GM19043 (cell line): ENCODE measurements around the gene SELENOO.
A peak's percentile ranks its signal among the peaks of the same experiment; 100 is the strongest.

Source experiments
- ATAC-seq: cut with Tn5 transposase; IDR thresholded peaks from one replicate; pipeline ENCODE4 v1.9.1; 2021; ENCODE audit warnings: low read depth; ENCODE audit not compliant: unreplicated experiment

SELENOO gene

DNA sequence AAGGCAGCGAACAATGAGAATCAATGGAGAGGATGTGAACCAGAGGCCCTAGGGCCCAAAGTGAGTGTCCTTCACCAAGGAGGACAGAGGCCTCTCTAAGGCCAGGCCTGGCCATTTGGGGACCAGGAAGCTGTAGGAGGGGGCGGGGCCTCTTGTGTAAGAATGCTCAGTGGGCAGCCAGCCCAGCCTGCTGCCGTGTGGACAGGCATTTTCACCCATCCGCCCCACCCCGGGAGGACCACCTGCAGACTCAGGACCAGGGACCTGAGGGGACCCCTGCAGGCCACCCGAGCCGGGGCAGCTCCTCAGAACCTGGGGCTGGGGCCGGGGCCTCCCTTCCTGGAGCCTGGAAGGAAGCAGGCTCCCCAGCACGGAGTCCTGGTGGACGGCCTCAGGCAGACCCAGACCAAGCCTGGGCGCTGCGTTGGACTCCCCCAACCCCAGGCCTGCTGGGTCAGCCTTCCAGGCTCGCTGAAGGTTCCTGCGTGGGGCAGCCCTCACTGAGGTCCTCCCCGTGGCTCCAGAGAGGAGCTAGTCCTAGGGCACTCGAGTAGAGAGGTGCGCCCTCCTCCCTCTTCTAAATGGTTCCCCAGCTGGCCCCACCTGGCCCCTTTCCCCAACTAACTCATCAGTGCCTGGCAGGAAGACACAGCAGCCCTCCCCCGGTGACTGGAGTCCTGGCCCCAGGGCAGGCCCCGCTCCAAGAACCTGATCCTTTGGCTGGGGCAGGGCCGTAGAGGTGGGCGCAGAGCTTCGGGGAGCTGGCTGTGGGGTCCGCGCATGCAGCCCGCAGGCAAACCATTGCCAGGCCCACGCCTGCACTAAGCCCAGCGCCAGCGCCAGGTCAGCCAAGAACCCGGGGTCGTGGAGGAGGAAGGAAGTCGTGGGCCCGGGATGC is 16.6 kb upstream of the SELENOO start:
- no peak for ATAC-seq

GRCh38 chr22:50184902-50185374 is 15.9 kb upstream of the SELENOO start:
- ATAC-seq, result no peak

DNA sequence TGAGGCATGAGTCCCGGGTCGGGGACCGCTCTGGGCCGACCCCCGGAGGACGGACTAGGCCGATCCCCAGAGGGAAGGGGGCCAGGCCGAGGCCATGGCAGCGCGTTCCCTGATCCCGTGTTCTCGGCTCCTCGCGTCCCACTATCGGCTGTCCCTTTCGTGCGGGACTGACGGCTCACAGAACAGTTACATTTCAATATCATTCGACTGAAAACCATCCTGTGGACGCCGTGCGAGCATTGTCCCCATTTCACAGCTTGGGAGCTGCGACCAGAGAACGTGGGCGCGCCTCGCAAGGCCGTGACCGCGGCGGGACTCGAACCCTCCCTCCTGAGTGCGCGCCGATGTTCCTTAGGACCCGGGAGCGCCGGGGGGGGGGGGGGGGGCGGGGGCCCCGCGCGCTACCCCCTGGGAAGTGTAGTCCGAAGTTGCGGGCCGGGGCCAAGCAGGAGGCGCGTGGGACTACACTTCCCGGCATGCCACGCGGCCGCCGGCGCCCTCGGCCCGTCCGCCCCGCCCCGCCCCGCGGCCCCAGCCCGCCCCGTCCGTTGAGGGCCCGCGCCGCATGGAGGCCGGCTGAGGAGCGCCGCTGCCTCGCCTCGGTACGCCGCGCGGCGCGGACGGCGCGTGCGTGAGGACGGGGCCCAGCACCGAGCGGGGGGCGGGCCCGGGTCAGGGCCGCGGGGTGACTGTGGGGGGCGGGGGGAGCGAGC is 15.3 kb upstream of the SELENOO start, which contains the start of gene TRABD:
Gene TRABD (plus strand): TSS at position 539 of the 713 bp plus-strand sequence. CDS start 7,148 bp downstream, outside the sequence.
- no peak for ATAC-seq

GRCh38 chr22:50186181-50186714 is 14.6 kb upstream of the SELENOO start:
- no peak for ATAC-seq

GRCh38 chr22:50186761-50187523 is 13.9 kb upstream of the SELENOO start:
- no peak for ATAC-seq

DNA sequence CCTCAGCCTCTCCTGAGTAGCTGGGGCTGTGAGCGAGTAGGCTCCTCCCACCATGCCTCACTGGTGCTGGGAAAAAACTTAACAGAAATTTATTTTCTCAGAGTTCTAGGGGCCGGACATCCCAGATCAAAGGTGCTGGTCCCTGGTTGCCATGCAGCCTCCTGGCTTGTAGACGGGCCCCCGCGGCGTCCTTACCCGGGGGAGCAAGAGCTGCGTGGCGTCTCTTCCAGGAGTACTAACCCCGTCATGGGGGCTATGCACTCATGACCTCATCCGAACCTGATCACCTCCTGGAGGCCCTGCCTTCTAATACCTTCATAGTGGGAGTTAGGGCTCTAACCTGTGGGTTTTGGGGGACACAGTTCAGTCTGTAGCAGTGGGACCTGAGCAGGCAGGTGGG is 12.5 kb upstream of the SELENOO start:
- ATAC-seq, result no peak

GRCh38 chr22:50189184-50189848 is 11.5 kb upstream of the SELENOO start:
- no peak for ATAC-seq

- no peak for ATAC-seq
These were observed 11.0 kb upstream of the SELENOO start for GRCh38 chr22:50189849-50190181.

- peak; percentile 40 for ATAC-seq
These were observed 10.4 kb upstream of the SELENOO start for GRCh38 chr22:50190182-50190940.

GRCh38 chr22:50190941-50191741 is 9.7 kb upstream of the SELENOO start:
- ATAC-seq, result peak; percentile 10

DNA sequence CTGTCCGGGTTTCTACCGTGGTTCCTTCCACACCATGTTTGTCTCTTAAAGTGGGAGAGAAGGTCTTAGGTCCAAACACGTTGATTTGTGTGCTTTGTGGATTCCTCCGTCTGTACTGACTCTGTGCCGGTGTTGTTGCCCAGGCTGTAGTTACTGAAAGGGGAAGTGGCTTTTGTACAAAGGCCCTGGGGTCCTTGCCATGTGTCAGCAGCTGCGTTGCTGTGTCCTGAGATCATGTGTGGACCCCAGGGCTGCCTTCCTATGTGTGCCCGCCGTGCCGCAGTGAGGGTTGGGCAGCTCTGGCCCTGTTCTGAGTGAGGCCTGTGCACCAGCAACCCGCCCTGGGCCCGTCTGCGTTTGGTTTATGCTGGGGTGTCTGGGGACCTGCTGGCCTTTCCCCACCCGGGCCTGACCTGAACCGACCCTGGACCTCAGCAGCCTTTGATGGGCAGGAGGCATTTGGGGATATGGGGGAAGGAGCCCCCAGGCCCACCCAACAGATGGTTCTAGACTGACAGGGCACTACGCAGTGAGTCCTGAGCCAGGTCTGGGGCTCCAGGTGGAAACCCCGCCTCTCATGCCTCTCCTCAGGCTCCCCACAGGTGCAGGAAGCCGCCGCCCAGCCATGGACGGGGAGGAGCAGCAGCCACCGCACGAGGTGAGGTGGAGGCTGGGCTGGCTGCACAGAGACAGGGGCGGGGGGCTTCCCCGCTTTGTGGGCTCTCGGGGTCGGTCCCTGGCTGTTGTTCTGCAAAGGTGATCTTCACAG is 8.2 kb upstream of the SELENOO start:
- no peak for ATAC-seq

DNA sequence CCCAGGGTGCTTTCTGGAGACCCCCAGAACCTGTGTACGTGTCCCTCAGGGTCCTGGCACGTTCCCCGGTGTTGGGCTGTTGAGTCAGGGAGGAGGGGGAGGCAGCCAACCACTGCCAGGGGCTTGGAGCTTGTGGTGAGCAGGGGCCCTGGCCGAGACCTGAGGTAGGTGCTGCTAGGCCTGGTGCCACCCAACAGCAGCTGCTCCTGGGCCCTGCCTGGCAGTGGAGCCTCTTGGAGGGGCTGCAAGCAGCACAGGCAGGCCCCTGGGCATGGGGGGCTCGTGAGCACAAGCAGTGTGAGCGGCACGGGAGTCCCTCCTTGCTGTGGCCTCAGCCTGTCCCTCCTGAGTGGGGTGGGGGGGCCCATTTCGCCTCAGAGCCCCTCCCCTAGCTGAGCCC is 7.2 kb upstream of the SELENOO start:
- ATAC-seq, result no peak

GRCh38 chr22:50194037-50194805 is 6.6 kb upstream of the SELENOO start:
- no peak for ATAC-seq

GRCh38 chr22:50196256-50196655 is 4.6 kb upstream of the SELENOO start:
- ATAC-seq, result no peak

GRCh38 chr22:50197000-50197800 is 3.6 kb upstream of the SELENOO start:
- ATAC-seq, result no peak

DNA sequence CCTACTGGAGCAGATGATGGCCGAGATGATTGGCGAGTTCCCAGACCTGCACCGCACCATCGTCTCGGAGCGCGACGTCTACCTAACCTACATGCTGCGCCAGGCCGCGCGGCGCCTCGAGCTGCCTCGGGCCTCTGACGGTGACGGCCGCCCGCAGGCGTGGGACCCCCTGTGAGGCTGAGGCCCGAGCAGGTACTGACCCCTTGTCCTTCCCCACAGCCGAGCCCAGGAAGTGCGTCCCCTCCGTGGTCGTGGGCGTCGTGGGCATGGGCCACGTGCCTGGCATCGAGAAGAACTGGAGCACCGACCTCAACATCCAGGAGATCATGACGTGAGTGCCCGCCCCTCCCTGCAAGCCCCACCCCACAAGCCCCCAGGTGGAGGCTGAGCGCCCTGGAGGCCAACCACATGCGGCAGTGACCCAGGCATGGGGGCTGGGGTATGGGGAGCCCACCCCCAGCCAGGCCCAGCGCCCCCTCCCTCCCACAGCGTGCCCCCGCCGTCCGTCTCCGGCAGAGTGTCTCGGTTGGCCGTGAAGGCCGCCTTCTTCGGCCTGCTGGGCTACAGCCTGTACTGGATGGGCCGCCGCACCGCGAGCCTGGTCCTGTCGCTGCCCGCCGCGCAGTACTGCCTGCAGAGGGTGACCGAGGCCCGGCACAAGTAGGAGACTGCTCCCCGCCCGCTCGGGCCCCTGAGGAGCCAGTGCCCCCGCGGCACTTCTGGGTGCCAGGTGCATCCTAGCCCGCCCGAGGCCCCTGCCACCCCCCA is 2.8 kb upstream of the SELENOO start:
- ATAC-seq, result no peak
